ENCODE measurements around the gene IBTK.

- no peak for TF ChIP-seq CTCF (optimal IDR thresholded peaks at IDR 0.05 in 1 of 3, IDR thresholded peaks at IDR 0.05 in 1 of 3, conservative IDR thresholded peaks at IDR 0.05 in 1 of 3; ENCODE audit: extremely low read depth in 1 of 3, insufficient read depth in 2 of 3, low read length in 3 of 3)
- TF ChIP-seq EZH2 (IDR thresholded peaks at IDR 0.05; ENCODE audit: low read length): no peak
Measured at GRCh38 chr6:82138075-82138791, 109.3 kb downstream of the IBTK start.
